ENCODE results near the gene SPSB3. TPM values are rescaled to one million over a fixed set of nuclear protein-coding genes. Genes with fewer than 3 reads are reported as not detected.
"Not testable (repeated sequence)": the region's sequence is repeated elsewhere in the genome, so short reads cannot be mapped to it uniquely, and the experiment has no call there.

The SPSB3 gene
- polyA plus RNA-seq, 4 donors, result 41.3 to 197 (median 97.4) TPM

DNA sequence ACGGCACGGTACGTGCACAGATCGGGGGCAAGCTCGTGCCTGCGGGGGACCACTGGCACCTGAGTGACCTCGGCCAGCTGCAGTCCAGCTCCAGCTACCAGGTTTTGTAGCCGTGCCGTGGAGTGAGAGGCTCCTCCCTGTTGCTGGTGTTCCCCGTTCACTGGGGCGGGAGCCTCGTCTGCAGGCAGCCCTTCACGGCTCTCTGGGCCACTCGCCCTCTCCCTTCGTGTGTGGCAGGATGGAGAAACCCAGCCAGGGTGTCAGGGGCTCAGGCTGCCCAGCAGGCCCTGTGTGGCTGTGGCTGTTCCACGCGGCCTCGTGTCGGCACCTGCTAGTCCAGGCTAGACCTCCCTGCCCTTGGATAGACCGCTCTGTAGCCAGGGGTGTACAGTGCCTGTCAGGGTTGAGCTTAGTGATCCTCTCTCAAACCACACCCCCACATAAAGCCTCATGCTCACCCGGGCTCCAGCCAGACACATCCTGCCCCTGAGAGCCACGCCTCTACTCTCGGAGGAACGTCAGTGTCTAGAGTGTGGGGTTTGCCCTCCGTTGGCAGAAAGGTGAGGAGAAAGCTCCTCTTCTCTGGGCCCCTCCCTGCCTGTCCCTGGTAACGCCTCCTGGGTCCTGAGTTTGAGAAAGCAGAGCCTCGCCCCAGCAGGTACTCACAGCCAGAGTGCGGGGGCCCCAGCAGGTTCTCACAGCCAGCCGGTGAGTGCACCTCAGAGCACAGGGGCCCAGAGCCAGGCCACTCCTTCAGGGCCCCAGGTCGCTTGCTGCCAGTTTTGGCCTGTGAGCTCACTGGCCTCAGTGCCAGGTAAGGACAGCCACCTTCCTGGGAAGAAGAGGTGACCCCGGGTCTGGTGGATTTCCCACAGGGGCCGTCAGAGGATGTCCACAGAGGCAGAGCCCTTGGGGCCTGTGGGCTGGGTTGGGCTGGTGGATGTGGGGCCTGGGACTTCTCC lies 38.7 kb downstream of the SPSB3 start:
- Histone ChIP-seq H3K9me3 (ENCODE audit: control insufficient read depth in 2 of 2, insufficient read depth in 1 of 2, low read depth in 1 of 2, low read length in 1 of 2) (peaks cover 0 to under 1% of the 10 kb centered on the region in 2 donors), H3K27ac (ENCODE audit: low read depth in 1 of 3, low read length in 2 of 3) (no peak overlapping the region), H3K36me3 (ENCODE audit: control insufficient read depth in 3 of 3, insufficient read depth in 2 of 3, low read depth in 1 of 3, low read length in 3 of 3) (peaks cover 12 to 80% (median 13%) of the 10 kb centered on the region in 3 donors), H3K27me3 (ENCODE audit: control insufficient read depth in 3 of 3, insufficient read depth in 3 of 3, low read length in 3 of 3) (no peaks in the 10 kb centered on the region), H3K4me3 (ENCODE audit: low read depth in 1 of 3, low read length in 3 of 3) (no peak overlapping the region), H3K4me1 (ENCODE audit: control insufficient read depth in 3 of 3, insufficient read depth in 2 of 3, low read depth in 1 of 3, low read length in 2 of 3) (no peaks in the 10 kb centered on the region)
- WGBS, 3 donors, result 91 to 93% (median 91%) methylated on average over 32 of the region's 32 CpGs
- FAIRE-seq (no peak), DNase-seq (no peak)

DNA sequence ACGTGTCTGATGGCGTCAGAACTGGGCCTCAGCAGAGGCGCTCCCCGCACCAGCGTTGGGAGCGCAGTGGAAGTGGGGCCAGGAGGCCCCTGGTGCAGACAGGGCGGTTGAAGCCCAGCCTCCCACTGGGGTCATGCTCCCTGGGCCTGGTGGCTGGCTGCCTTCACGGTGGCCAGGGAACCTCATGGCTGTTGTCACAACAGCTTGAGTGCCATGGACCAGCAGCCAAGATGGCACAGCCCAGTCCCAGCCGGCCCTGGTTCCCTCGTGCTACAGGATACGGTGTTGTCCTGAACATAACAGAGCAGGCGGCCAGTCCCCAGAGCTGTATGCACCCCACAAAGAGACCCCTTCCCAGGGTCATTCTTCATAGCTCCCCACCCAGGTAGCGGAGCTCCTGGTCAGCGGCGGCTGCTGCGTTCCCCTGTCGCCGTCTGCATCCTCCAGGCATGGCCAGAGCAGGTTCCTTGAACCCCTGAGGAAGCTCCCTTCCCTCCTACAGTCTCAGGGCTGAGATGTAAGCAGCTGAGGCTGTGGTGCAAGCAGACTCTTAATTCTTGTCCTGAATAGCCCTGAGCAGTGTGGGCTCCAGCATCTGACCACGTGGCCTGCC lies 40.7 kb downstream of the SPSB3 start:
- H3K36me3 ChIP-seq (ENCODE audit: control insufficient read depth in 3 of 3, insufficient read depth in 2 of 3, low read depth in 1 of 3, low read length in 3 of 3), result peaks cover 4 to 60% (median 5%) of the 10 kb centered on the region in 3 donors
- H3K27ac ChIP-seq (ENCODE audit: low read depth in 1 of 3, low read length in 2 of 3), result no peak overlapping the region
- H3K27me3 ChIP-seq (ENCODE audit: control insufficient read depth in 3 of 3, insufficient read depth in 3 of 3, low read length in 3 of 3), result no peaks in the 10 kb centered on the region
- H3K9me3 ChIP-seq (ENCODE audit: control insufficient read depth in 2 of 2, insufficient read depth in 1 of 2, low read depth in 1 of 2, low read length in 1 of 2), result peaks cover 0 to 3% of the 10 kb centered on the region in 2 donors
- no peak for FAIRE-seq
- 95 to 98% (median 98%) methylated on average over 19 of the region's 19 CpGs for WGBS, 3 donors
- DNase-seq, result no peak
- no peak overlapping the region for H3K4me3 ChIP-seq (ENCODE audit: low read depth in 1 of 3, low read length in 3 of 3)
- H3K4me1 ChIP-seq (ENCODE audit: control insufficient read depth in 3 of 3, insufficient read depth in 2 of 3, low read depth in 1 of 3, low read length in 2 of 3), result no peaks in the 10 kb centered on the region

DNA sequence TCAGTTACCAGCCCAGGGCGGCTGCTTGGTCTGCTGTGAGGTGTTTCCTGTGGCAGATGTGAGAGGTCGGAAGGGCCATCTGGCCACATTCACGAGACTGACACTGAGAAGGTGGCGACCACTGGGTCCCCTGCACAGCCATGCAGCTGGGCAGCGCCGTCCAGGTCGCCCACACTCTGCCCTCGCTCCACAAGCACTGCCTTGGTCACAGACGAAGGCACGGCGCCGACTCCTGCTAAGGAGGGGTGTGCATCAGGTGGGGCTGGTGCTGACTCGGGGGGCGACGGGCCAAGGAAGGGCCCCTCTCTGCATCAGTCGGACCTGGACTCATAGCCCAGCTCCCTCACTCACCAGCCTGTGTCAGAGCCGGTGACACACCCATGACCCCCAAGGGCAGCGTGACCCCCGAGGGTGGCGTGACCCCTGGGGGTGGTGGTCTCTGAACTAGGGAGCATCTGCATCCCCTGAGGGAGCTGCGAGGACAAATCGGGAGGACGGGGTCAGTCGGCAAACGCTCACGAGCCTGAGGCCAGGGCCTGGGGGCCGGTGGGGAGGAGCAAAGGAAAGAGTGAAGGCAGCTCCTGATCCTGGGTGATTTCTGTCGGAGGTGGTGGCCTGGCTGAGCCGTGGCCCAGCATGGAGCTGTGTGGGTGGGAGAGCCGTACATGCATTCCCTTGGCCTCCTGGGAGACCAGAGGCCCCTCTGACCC lies 41.4 kb downstream of the SPSB3 start:
- 94 to 97% (median 94%) methylated on average over 30 of the region's 30 CpGs for WGBS, 3 donors
- no peak for FAIRE-seq
- no peak for DNase-seq
- Histone ChIP-seq H3K27me3 (ENCODE audit: control insufficient read depth in 3 of 3, insufficient read depth in 3 of 3, low read length in 3 of 3) (no peaks in the 10 kb centered on the region), H3K4me1 (ENCODE audit: control insufficient read depth in 3 of 3, insufficient read depth in 2 of 3, low read depth in 1 of 3, low read length in 2 of 3) (no peaks in the 10 kb centered on the region), H3K9me3 (ENCODE audit: control insufficient read depth in 2 of 2, insufficient read depth in 1 of 2, low read depth in 1 of 2, low read length in 1 of 2) (peaks cover 0 to 3% of the 10 kb centered on the region in 2 donors), H3K36me3 (ENCODE audit: control insufficient read depth in 3 of 3, insufficient read depth in 2 of 3, low read depth in 1 of 3, low read length in 3 of 3) (peaks cover 2 to 53% (median 4%) of the 10 kb centered on the region in 3 donors), H3K27ac (ENCODE audit: low read depth in 1 of 3, low read length in 2 of 3) (no peak overlapping the region), H3K4me3 (ENCODE audit: low read depth in 1 of 3, low read length in 3 of 3) (no peak overlapping the region)

DNA sequence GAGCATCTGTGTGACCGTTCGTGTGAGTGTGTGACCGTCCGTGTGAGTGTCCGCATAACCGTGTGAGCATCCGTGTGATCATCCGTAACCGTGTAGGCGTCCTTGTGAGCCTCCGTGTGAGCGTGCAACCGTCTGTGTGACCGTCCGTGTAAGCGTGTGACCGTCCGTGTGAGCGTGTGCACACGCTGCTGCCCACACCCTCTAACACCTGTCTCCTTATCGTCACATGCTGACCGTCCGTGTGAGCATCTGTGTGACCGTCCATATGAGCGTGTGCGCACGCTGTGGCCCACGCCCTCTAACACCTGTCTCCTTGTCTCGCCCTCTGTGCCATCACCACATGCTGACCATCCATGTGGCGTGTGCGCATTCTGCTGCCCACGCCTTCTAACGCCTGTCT lies 42.1 kb downstream of the SPSB3 start:
- DNase-seq, result no peak
- Histone ChIP-seq H3K4me1 (ENCODE audit: control insufficient read depth in 3 of 3, insufficient read depth in 2 of 3, low read depth in 1 of 3, low read length in 2 of 3) (no peaks in the 10 kb centered on the region), H3K4me3 (ENCODE audit: low read depth in 1 of 3, low read length in 3 of 3) (no peak overlapping the region), H3K36me3 (ENCODE audit: control insufficient read depth in 3 of 3, insufficient read depth in 2 of 3, low read depth in 1 of 3, low read length in 3 of 3) (peaks cover 2 to 51% (median 4%) of the 10 kb centered on the region in 3 donors), H3K9me3 (ENCODE audit: control insufficient read depth in 2 of 2, insufficient read depth in 1 of 2, low read depth in 1 of 2, low read length in 1 of 2) (peaks cover 0 to 3% of the 10 kb centered on the region in 2 donors), H3K27ac (ENCODE audit: low read depth in 1 of 3, low read length in 2 of 3) (no peak overlapping the region), H3K27me3 (ENCODE audit: control insufficient read depth in 3 of 3, insufficient read depth in 3 of 3, low read length in 3 of 3) (no peaks in the 10 kb centered on the region)
- WGBS, 3 donors, result 96 to 98% (median 97%) methylated on average over 33 of the region's 33 CpGs
- no peak for FAIRE-seq

DNA sequence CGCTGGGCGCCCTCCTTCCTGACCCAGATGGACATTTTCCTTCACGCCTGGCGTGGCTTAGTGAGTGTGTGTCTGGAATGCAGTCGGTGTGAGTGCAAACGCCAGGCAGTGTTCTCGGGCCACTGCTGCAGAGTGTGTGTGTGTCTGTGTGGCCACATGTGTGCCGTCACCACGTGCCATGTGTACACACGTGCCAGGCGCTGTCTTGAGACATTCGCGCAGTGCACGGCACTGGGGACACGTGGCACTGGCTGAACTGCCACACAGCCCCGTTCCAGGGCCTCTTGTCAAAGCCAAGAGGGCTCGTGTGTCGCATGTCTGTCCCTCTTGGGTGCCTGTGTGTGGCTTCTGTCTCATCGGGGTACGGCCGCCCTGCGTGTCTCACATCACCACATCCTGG lies 47.6 kb downstream of the SPSB3 start:
- Histone ChIP-seq H3K9me3 (ENCODE audit: control insufficient read depth in 2 of 2, insufficient read depth in 1 of 2, low read depth in 1 of 2, low read length in 1 of 2) (peaks cover 0 to 3% of the 10 kb centered on the region in 2 donors), H3K4me1 (ENCODE audit: control insufficient read depth in 3 of 3, insufficient read depth in 2 of 3, low read depth in 1 of 3, low read length in 2 of 3) (no peaks in the 10 kb centered on the region), H3K27me3 (ENCODE audit: control insufficient read depth in 3 of 3, insufficient read depth in 3 of 3, low read length in 3 of 3) (no peaks in the 10 kb centered on the region), H3K36me3 (ENCODE audit: control insufficient read depth in 3 of 3, insufficient read depth in 2 of 3, low read depth in 1 of 3, low read length in 3 of 3) (peaks cover 2 to 51% (median 13%) of the 10 kb centered on the region in 3 donors), H3K27ac (ENCODE audit: low read depth in 1 of 3, low read length in 2 of 3) (no peak overlapping the region), H3K4me3 (ENCODE audit: low read depth in 1 of 3, low read length in 3 of 3) (no peak overlapping the region)
- 97 to 98% (median 97%) methylated on average over 22 of the region's 22 CpGs for WGBS, 3 donors
- FAIRE-seq (no peak), DNase-seq (no peak)

DNA sequence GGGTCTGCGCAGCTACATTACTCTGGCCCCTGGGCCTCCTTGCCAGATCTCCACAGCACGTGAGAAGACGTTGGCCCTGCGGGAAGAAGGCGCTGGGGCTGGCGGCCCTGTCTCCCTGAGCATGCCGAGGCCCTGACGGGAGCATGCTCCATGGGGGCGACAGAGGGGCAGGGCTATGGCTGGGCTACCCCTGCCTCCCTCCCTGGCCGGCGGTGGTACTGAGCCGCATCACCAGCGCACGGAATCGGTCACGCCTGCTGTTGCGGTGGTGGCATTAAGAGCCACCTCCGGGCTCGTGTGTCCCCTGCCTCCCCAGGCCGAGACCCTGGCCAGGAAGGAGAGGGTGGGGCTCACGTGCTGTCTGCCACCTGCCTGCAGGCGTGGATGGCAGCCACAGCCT lies 48.2 kb downstream of the SPSB3 start:
- WGBS, 3 donors, result 95 to 96% (median 96%) methylated on average over 21 to 22 of the region's 22 CpGs
- H3K4me1 ChIP-seq (ENCODE audit: control insufficient read depth in 3 of 3, insufficient read depth in 2 of 3, low read depth in 1 of 3, low read length in 2 of 3), result no peaks in the 10 kb centered on the region
- H3K27ac ChIP-seq (ENCODE audit: low read depth in 1 of 3, low read length in 2 of 3), result no peak overlapping the region
- H3K36me3 ChIP-seq (ENCODE audit: control insufficient read depth in 3 of 3, insufficient read depth in 2 of 3, low read depth in 1 of 3, low read length in 3 of 3), result peaks cover 5 to 58% (median 18%) of the 10 kb centered on the region in 3 donors
- no peak overlapping the region for H3K4me3 ChIP-seq (ENCODE audit: low read depth in 1 of 3, low read length in 3 of 3)
- H3K27me3 ChIP-seq (ENCODE audit: control insufficient read depth in 3 of 3, insufficient read depth in 3 of 3, low read length in 3 of 3), result no peaks in the 10 kb centered on the region
- H3K9me3 ChIP-seq (ENCODE audit: control insufficient read depth in 2 of 2, insufficient read depth in 1 of 2, low read depth in 1 of 2, low read length in 1 of 2), result peaks cover 0 to 3% of the 10 kb centered on the region in 2 donors
- DNase-seq (no peak), FAIRE-seq (no peak)

DNA sequence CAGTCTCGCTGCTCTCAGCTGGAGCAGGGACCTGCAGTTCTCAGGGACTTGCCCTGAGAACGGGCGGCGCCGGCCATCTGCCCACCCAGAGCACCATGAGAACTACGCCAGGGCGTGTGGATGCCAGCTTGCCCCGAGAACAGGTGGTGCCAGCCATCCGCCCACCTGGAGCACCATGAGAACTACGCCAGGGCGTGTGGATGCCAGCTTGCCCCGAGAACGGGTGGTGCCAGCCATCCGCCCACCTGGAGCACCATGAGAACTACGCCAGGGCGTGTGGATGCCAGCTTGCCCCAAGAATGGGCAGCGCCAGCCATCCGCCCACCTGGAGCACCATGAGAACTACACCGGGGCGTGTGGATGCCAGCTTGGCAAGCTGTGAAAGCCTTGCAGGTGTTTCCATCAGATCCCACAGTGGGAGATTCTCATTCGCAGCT lies 49.8 kb downstream of the SPSB3 start:
- not testable (repeated sequence) for DNase-seq, FAIRE-seq
- H3K36me3 ChIP-seq (ENCODE audit: control insufficient read depth in 3 of 3, insufficient read depth in 2 of 3, low read depth in 1 of 3, low read length in 3 of 3), result peaks cover 7 to 73% (median 25%) of the 10 kb centered on the region in 3 donors

DNA sequence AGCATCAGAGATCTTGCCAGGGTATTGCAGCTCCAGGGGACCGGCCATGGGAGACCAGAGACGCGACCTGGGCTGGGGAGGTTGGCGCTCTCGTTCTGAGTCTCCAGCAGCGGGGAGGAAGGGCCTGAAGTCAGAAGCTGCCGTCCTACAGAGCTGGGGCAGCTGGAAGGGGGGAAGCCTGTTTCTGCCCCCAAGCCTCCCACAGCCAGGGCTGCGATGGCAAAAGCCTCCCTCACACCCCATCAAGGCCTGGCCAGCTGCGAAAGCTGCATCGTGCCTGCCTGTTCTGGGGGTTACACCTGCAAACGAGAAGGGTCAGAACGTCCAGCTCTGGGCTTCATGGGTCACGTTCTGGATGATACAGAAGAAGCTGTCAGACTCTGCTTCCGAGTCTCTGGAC lies 50.3 kb downstream of the SPSB3 start:
- WGBS, 3 donors, result 89 to 91% (median 91%) methylated on average over 14 of the region's 14 CpGs
- Histone ChIP-seq H3K36me3 (ENCODE audit: control insufficient read depth in 3 of 3, insufficient read depth in 2 of 3, low read depth in 1 of 3, low read length in 3 of 3) (peaks cover 7 to 78% (median 26%) of the 10 kb centered on the region in 3 donors), H3K4me1 (ENCODE audit: control insufficient read depth in 3 of 3, insufficient read depth in 2 of 3, low read depth in 1 of 3, low read length in 2 of 3) (no peaks in the 10 kb centered on the region), H3K4me3 (ENCODE audit: low read depth in 1 of 3, low read length in 3 of 3) (no peak overlapping the region), H3K27me3 (ENCODE audit: control insufficient read depth in 3 of 3, insufficient read depth in 3 of 3, low read length in 3 of 3) (no peaks in the 10 kb centered on the region), H3K9me3 (ENCODE audit: control insufficient read depth in 2 of 2, insufficient read depth in 1 of 2, low read depth in 1 of 2, low read length in 1 of 2) (no peaks in the 10 kb centered on the region), H3K27ac (ENCODE audit: low read depth in 1 of 3, low read length in 2 of 3) (no peak overlapping the region)
- FAIRE-seq, result no peak
- no peak for DNase-seq

More for the DNA sequence above, 49.8 kb downstream of the SPSB3 start:
- H3K4me3 ChIP-seq (ENCODE audit: low read depth in 1 of 3, low read length in 3 of 3); H3K27ac ChIP-seq (ENCODE audit: low read depth in 1 of 3, low read length in 2 of 3); H3K9me3 ChIP-seq (ENCODE audit: control insufficient read depth in 2 of 2, insufficient read depth in 1 of 2, low read depth in 1 of 2, low read length in 1 of 2); H3K27me3 ChIP-seq (ENCODE audit: control insufficient read depth in 3 of 3, insufficient read depth in 3 of 3, low read length in 3 of 3); H3K4me1 ChIP-seq (ENCODE audit: control insufficient read depth in 3 of 3, insufficient read depth in 2 of 3, low read depth in 1 of 3, low read length in 2 of 3): not testable (repeated sequence)
- 82 to 94% (median 93%) methylated on average over 21 of the region's 21 CpGs for WGBS, 3 donors
